MM.1S (cell line): Measurements from ENCODE around the gene HSD3B2.

Experiments
- DNase-seq: peaks from one replicate; pipeline ENCODE4 v3.0.0-alpha.2; 2015
- H2AFZ ChIP-seq: fragments of 300-600 bp; sonication (generic); 2 replicates; pipeline ENCODE4 v1.6.0; 2016; ENCODE audit warnings: antibody characterized with exemption, low read length
- H3F3A ChIP-seq: fragments of 300-600 bp; sonication (generic); 2 replicates; pipeline ENCODE4 v1.6.1; 2016; ENCODE audit warnings: mild to moderate bottlenecking, antibody characterized with exemption, low read length, moderate library complexity, mixed read lengths; ENCODE audit not compliant: insufficient read depth
- H3K27ac ChIP-seq: fragments of 300-600 bp; sonication (generic); 2 replicates; pipeline ENCODE4 v1.5.1; 2016; ENCODE audit warnings: mild to moderate bottlenecking, low read length
- H3K27me3 ChIP-seq: fragments of 300-600 bp; sonication (generic); replicated peaks from 2 replicates; pipeline ENCODE4 v1.6.0; 2016; ENCODE audit warnings: low read length; ENCODE audit not compliant: insufficient read depth
- H3K36me3 ChIP-seq: fragments of 300-600 bp; sonication (generic); replicated peaks from 2 replicates; pipeline ENCODE4 v1.6.1; 2016; ENCODE audit warnings: mild to moderate bottlenecking, low read length, mixed read lengths; ENCODE audit not compliant: insufficient read depth
- H3K4me1 ChIP-seq: fragments of 300-600 bp; sonication (generic); 2 replicates; pipeline ENCODE4 v1.6.1; 2016; ENCODE audit warnings: low read length, mixed read lengths
- H3K4me2 ChIP-seq: fragments of 300-600 bp; sonication (generic); 2 replicates; pipeline ENCODE4 v1.6.0; 2016; ENCODE audit warnings: low read depth, low read length
- H3K4me3 ChIP-seq: fragments of 300-600 bp; sonication (generic); 2 replicates; pipeline ENCODE4 v1.5.1; 2016; ENCODE audit warnings: low read length, mixed read lengths
- H3K79me2 ChIP-seq: fragments of 300-600 bp; sonication (generic); 2 replicates; pipeline ENCODE4 v1.6.1; 2016; ENCODE audit warnings: mixed run types, low read length, mixed read lengths
- H3K9ac ChIP-seq: fragments of 300-600 bp; sonication (generic); 2 replicates; pipeline ENCODE4 v1.6.1; 2016; ENCODE audit warnings: low read length, mixed read lengths
- H3K9me2 ChIP-seq: fragments of 300-600 bp; sonication (generic); replicated peaks from 2 replicates; pipeline ENCODE4 v1.6.1; 2016; ENCODE audit warnings: mild to moderate bottlenecking, low read length, mixed read lengths; ENCODE audit not compliant: insufficient read depth
- H3K9me3 ChIP-seq: fragments of 300-600 bp; sonication (generic); replicated peaks from 2 replicates; pipeline ENCODE4 v1.6.1; 2016; ENCODE audit warnings: mild to moderate bottlenecking, low read length, mixed read lengths; ENCODE audit not compliant: insufficient read depth
- H4K20me1 ChIP-seq: fragments of 300-600 bp; sonication (generic); 2 replicates; pipeline ENCODE4 v1.6.1; 2016; ENCODE audit warnings: mild to moderate bottlenecking, low read length, moderate library complexity, mixed read lengths; ENCODE audit not compliant: insufficient read depth
- EZH2 ChIP-seq: fragments of 300-600 bp; sonication (generic); optimal IDR thresholded peaks from 2 replicates; pipeline ENCODE3; 2017; ENCODE audit warnings: low read depth, mild to moderate bottlenecking, antibody characterized with exemption, low read length, mixed read lengths
- EZH2phosphoT487 ChIP-seq: fragments of 300-600 bp; sonication (generic); IDR thresholded peaks from 2 replicates; pipeline ENCODE4 v1.6.1; 2018; ENCODE audit warnings: antibody characterized with exemption, low read length
- TF ChIP-seq, protein P1 (sequence below): fragments of 300-600 bp; sonication (generic); IDR thresholded peaks from 2 replicates; pipeline ENCODE4 v1.5.1; 2016; ENCODE audit warnings: antibody characterized with exemption, low read length, mixed read lengths

The HSD3B2 gene

DNA sequence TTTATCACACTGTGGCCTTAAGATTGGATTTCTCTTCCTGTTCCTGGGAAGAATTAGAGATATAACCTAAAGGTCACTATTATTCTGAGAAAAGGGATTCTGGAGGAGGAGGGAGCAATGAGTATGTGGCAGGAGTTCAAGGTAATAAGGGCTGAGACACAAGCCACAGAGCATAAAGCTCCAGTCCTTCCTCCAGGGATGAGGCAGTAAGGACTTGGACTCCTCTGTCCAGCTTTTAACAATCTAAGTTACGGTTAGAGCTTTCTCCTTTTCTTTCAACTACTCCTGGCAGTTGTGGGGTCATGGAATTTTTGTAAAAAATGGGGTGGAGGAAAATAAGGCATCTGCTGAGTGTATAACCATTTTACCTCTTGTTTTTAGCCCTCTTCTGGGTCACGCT is at the start of gene HSD3B2:
Gene HSD3B2, plus strand, starts transcription at position 201 of the 400 bp plus-strand sequence. CDS start 270 bp downstream, outside the sequence.
- Histone ChIP-seq H3K27ac (no peak within 1 kb of the TSS), H3K4me2 (no peak within 1 kb of the TSS), H3F3A (no peaks in the 10 kb centered on the region), H2AFZ (no peak within 1 kb of the TSS), H4K20me1 (no peaks in the 10 kb centered on the region), H3K4me3 (no peak within 1 kb of the TSS), H3K9me3 (no peaks in the 10 kb centered on the region), H3K27me3 (no peaks in the 10 kb centered on the region), H3K79me2 (no peaks in the 10 kb centered on the region), H3K36me3 (no peaks in the 10 kb centered on the region), H3K9ac (no peak within 1 kb of the TSS), H3K4me1 (no peaks in the 10 kb centered on the region), H3K9me2 (no peaks in the 10 kb centered on the region)
- TF ChIP-seq EZH2phosphoT487, result no peak
- TF ChIP-seq EZH2, result no peak
- TF ChIP-seq, protein P1, sequence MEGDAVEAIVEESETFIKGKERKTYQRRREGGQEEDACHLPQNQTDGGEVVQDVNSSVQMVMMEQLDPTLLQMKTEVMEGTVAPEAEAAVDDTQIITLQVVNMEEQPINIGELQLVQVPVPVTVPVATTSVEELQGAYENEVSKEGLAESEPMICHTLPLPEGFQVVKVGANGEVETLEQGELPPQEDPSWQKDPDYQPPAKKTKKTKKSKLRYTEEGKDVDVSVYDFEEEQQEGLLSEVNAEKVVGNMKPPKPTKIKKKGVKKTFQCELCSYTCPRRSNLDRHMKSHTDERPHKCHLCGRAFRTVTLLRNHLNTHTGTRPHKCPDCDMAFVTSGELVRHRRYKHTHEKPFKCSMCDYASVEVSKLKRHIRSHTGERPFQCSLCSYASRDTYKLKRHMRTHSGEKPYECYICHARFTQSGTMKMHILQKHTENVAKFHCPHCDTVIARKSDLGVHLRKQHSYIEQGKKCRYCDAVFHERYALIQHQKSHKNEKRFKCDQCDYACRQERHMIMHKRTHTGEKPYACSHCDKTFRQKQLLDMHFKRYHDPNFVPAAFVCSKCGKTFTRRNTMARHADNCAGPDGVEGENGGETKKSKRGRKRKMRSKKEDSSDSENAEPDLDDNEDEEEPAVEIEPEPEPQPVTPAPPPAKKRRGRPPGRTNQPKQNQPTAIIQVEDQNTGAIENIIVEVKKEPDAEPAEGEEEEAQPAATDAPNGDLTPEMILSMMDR, result no peak
- DNase-seq, result no peak

DNA sequence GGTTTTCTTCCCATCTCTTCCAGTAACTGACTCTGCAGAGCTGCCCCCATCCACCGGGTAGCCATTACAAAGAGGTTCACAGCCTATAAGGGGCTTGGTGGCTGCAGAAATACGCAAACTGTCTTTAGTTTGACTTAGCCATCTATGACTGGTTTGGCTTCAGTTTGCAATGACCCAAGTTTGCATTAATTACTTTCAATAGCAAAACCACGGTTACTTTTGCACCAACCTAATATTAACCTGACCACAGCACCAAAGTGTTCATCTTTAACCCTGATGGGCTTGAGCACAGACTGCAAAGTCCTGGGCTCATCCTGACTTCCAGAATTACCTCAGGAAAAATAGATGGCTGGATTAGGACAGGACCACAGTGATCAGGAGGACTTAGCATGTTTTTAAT is 48.5 kb upstream of the HSD3B2 start:
- no peaks in the 10 kb centered on the region for H3K27me3 ChIP-seq
- H3K4me2 ChIP-seq, result no peak overlapping the region

DNA sequence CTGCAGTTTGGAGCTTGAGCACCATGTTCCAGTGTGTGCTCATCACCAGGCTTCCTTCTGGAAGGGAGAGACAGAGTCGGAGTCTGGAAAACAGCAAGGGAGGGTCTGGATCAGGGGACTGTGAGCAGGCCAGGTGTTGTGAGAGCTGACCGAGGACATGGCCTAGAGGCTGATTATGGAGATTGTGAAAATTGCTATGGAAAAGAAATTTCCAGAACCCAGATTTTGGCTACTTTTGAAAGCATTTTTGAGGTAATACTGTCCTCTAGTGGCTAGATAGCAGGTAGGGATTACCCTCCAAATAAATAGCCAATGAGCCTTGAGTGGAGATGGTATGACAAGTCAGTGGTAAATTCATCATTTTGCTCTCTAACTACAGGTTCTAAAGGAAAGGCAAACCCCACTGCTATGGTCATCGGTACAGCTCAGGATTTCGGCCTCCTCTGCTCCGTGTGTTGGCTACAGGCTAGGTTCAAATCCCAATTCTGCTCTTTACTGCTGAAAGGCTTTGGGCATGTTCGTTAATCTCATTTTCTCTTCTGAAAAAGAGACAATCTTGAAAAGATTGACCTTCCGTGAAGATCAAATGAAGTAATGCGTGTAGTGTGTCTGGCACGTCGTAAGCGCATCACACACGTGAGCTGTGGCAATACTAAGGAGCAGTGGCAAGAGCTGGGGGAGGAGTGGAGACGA is 47.4 kb upstream of the HSD3B2 start:
- H3K27ac ChIP-seq, result no peak overlapping the region
- no peak overlapping the region for H2AFZ ChIP-seq
- DNase-seq, result peak; percentile 16
- H3K9me2 ChIP-seq, result no peaks in the 10 kb centered on the region
- H3K36me3 ChIP-seq, result no peaks in the 10 kb centered on the region
- H4K20me1 ChIP-seq, result no peaks in the 10 kb centered on the region
- H3K4me1 ChIP-seq, result no peaks in the 10 kb centered on the region
- no peak overlapping the region for H3K4me2 ChIP-seq
- no peaks in the 10 kb centered on the region for H3K27me3 ChIP-seq
- no peak overlapping the region for H3K4me3 ChIP-seq
- TF ChIP-seq EZH2, result no peak
- no peak for TF ChIP-seq EZH2phosphoT487
- TF ChIP-seq, protein P1, result peak; percentile 60
- H3K9me3 ChIP-seq, result no peaks in the 10 kb centered on the region
- no peaks in the 10 kb centered on the region for H3K79me2 ChIP-seq
- no peak overlapping the region for H3K9ac ChIP-seq
- no peaks in the 10 kb centered on the region for H3F3A ChIP-seq

More for the DNA sequence above, 48.5 kb upstream of the HSD3B2 start:
- DNase-seq, result no peak
- TF ChIP-seq, protein P1, result no peak
- TF ChIP-seq EZH2, result no peak
- no peak for TF ChIP-seq EZH2phosphoT487
- no peaks in the 10 kb centered on the region for H3K36me3 ChIP-seq
- no peak overlapping the region for H3K9ac ChIP-seq
- no peaks in the 10 kb centered on the region for H3F3A ChIP-seq
- no peaks in the 10 kb centered on the region for H4K20me1 ChIP-seq
- H3K9me3 ChIP-seq, result no peaks in the 10 kb centered on the region
- H3K4me1 ChIP-seq, result no peaks in the 10 kb centered on the region
- no peak overlapping the region for H3K27ac ChIP-seq
- no peak overlapping the region for H2AFZ ChIP-seq
- no peaks in the 10 kb centered on the region for H3K9me2 ChIP-seq
- no peaks in the 10 kb centered on the region for H3K79me2 ChIP-seq
- H3K4me3 ChIP-seq, result no peak overlapping the region
